Measurements from ENCODE around the gene FLII.

The FLII gene

GRCh38 chr17:18260332-18261145, 2.0 kb upstream of the FLII start, which contains the start of gene MIEF2:
Gene MIEF2 (plus strand): TSS chr17:18260662. CDS start chr17:18262721, 2,059 bp downstream.
- peak; percentile 88 for DNase-seq (ENCODE audit: low read depth)

- no peak for DNase-seq (ENCODE audit: low read depth)
Observed at GRCh38 chr17:18259621-18260331, 1.2 kb upstream of the FLII start.

GRCh38 chr17:18257982-18258355, 569 bp downstream of the FLII start:
- DNase-seq (ENCODE audit: low read depth): no peak

GRCh38 chr17:18257268-18257981, 1.1 kb downstream of the FLII start:
- no peak for DNase-seq (ENCODE audit: low read depth)

GRCh38 chr17:18256776-18257175, 1.8 kb downstream of the FLII start:
- no peak for DNase-seq (ENCODE audit: low read depth)

- no peak for DNase-seq (ENCODE audit: low read depth)
Observed at GRCh38 chr17:18256351-18256750, 2.2 kb downstream of the FLII start.

- DNase-seq (ENCODE audit: low read depth): no peak
Observed at GRCh38 chr17:18254888-18255649, 3.5 kb downstream of the FLII start.

GRCh38 chr17:18253947-18254821, 4.4 kb downstream of the FLII start:
- no peak for DNase-seq (ENCODE audit: low read depth)

- no peak for DNase-seq (ENCODE audit: low read depth)
Observed at GRCh38 chr17:18253187-18253884, 5.2 kb downstream of the FLII start.

- no peak for DNase-seq (ENCODE audit: low read depth)
Observed at GRCh38 chr17:18252160-18252559, 6.4 kb downstream of the FLII start.

GRCh38 chr17:18251204-18251603, 7.3 kb downstream of the FLII start:
- DNase-seq (ENCODE audit: low read depth): no peak

- no peak for DNase-seq (ENCODE audit: low read depth)
Observed at GRCh38 chr17:18250708-18251107, 7.8 kb downstream of the FLII start.

- DNase-seq (ENCODE audit: low read depth): no peak
Observed at GRCh38 chr17:18250259-18250658, 8.3 kb downstream of the FLII start.

- DNase-seq (ENCODE audit: low read depth): no peak
Observed at GRCh38 chr17:18248811-18249210, 9.7 kb downstream of the FLII start.

GRCh38 chr17:18248300-18248731, 10.2 kb downstream of the FLII start:
- peak; percentile 53 for DNase-seq (ENCODE audit: low read depth)

GRCh38 chr17:18247613-18248001, 10.9 kb downstream of the FLII start:
- no peak for DNase-seq (ENCODE audit: low read depth)

GRCh38 chr17:18246880-18247612, 11.5 kb downstream of the FLII start:
- DNase-seq (ENCODE audit: low read depth): no peak

- no peak for DNase-seq (ENCODE audit: low read depth)
Observed at GRCh38 chr17:18246109-18246725, 12.3 kb downstream of the FLII start.
